HG03354 (cell line): ENCODE results near the gene UBALD1.

Source experiments
- ATAC-seq: cut with Tn5 transposase; IDR thresholded peaks from one replicate; pipeline ENCODE4 v1.9.1; 2021; ENCODE audit warnings: mild to moderate bottlenecking; ENCODE audit not compliant: unreplicated experiment, poor library complexity, severe bottlenecking

UBALD1 gene

GRCh38 chr16:4617880-4618279, 3.2 kb upstream of the UBALD1 start:
- no peak for ATAC-seq

DNA sequence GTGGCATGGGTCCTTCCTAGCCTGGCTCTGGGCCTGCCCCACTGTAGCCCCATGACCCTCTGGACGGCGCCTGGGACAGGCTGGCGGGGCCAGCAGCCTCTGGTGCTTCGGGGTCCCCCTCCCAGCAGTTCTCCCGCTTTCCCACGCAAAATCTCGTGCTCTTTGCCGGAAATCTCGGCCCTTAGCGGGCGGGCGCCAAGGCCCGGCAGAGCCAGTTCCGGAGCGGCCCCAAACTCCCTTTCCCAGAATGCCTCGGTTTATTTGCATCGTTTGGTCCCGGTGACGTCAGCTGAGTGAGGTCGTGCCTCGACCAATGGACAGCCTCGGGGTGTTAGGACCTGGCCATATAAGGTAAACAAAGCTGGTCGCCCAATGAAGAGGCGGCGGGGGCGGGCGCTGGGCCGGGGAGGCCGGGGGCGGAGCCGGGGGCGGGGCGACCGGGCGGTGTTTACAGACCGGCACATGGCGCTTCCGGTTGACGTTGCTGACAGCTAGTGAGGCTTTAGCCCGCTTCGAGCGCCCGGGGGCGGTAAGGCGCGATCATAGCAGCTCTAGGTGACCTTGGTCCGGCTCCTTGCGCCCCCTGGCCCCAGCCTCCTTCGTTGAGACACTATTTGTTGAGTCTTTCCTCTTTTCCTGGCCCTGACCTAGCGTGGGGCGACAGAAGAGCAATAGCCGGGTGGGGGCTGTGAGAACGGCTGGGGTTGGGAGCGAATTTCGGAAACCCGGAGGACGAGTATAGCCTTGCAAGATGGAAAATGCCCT, 1.5 kb upstream of the UBALD1 start:
- peak; percentile 81 for ATAC-seq

DNA sequence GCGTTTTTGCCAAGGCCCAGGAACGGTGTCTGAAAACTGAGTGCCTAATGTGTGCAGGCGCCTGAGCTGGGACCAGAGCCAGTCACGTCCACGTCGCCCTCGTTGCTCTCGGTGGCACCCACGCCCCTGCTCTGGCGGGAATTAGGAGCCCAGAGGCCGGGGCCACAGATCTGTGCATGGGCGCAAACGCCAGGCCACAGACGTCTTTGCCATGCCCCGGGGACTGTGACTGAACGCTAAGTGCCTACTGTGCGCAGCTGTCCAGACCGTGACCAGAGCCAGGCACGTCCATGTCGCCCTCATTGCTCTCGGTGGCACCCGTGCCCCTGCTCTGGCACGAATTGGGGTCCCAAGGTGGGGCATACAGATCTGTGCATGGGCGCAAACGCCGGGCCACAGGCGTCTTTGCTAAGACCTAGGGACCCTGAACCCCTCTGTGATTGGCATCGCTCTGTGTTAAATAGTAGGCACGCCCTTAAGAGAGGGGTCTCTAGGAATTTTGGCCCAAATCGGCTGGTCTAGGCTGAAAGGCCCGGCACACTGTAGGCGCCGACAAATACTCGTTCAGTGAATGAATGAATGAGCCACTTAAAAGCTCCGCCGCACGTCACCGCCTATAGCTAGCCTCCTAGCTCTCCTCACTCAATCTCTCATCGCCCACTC, 827 bp upstream of the UBALD1 start:
- ATAC-seq, result no peak

- ATAC-seq, result no peak
These were observed 785 bp downstream of the UBALD1 start for GRCh38 chr16:4613636-4614570.

DNA sequence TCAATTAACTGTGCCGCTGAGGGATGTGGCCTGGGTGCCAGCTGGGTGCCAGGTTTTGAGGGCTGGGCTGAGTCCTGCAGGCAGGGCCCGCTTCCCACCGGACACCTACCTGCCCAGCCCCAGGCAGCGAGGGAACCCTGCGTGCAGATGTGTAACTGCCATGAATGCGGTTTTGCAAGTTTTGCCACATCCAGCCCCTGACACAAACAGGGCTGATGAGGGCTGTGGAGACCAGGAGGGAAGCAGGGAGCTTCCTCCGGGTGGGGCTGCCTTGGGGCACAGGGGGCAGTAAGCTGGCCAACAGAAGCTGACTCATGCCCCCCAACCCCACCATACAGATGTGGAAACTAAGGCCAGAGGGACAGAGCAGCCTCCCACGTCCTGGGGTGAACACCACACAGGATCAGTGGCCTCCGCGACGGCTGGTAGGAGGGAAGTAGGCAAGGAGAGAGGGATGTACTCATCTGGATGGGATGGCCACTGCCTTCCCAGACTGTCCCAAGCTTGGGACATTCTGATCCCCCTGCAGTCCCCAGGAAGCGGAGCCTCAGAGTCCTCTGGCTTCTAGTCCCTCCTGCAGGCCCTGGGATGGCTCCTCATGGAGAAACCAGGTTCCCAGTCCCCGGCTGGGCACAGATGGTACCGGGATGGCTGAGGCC, 1.6 kb downstream of the UBALD1 start:
- no peak for ATAC-seq

- no peak for ATAC-seq
These were observed 2.2 kb downstream of the UBALD1 start for GRCh38 chr16:4612474-4612931.

DNA sequence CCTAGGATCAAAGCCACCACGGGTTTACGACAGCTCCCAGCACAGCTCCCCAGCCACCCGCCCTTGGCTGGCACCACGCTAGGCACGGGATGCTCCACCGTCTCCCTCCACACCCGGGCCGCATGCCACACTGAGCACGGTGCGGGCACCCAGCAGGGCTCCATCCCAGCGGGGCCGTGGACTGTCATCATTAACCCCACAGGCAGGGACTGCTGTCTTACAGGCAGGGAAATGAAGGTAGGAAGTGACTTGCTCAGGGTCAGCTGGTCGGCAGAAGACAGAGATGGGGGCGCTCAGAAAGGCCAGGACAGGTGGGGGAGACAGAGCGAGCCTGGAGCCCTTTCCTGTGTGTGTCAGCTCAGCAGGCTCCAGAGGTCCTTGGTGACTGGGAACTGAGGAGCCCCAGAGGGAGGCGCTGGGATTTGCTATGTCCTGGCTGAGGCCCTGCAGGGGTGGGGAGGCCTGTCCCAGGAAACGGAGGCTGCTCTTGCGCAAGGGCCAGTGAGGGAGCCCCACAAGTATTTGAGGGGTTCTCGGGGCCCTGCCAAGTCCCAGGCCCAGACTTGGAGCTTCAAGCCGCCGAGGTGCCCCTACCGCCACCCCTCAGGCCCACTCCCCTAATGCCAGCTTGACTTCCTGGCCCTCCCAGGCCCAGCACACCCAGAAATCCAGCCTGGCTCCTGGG, 3.2 kb downstream of the UBALD1 start:
- no peak for ATAC-seq

GRCh38 chr16:4610011-4611005, 4.4 kb downstream of the UBALD1 start:
- no peak for ATAC-seq

DNA sequence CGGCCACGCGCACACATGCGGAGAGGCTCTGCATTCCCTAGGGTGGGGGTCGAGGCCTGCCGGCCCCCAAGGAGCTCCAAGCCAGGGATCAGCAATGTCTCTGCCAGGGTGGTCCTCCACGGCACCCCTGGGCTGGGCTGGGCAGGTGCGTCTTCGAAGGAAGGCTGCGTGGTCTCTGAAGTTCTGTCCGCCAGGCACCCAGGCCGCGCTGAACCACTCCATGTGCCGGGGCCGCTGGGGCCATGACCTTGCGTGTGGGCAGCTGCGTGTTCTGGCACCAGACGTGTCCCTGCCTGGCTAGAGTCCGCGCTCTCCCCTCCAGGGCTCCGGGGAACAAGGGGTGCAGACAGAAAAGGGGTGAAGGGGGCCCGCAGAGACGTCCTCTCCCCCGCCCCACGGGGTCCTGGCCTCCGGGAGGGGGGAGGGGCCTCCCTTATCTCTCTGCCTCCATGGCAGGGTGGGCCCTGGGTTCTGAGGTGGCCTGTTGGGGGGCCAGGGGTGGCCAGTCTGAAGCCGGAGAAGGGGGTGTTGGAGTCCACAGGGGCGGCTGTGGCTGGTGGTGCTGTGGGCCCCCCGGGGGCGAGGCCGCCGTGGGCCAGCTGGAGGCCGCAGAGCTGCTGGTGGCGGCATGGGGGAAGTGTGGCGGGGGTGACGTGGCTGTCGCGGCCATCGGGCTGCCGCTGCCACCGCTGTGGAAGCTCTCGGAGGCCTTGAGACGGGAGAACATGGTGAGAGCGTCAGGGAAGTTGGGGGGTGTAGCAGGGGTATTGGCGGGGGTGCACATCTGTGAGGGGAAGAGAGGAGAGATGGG, 5.3 kb downstream of the UBALD1 start:
- ATAC-seq, result no peak

DNA sequence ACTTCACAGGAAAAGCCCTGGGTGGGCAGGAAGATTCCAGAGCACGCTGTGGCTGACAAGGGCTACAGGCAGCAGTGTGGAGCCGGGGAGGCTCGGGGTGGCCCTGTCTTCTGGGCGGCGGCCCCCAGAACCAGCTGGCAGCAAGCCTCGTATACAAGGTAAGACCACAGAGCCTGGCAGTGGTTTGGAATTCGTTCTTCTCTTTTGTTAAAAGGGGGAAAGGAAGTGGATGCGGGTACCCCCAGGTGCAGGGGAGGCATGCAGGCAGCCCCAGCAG, 6.0 kb downstream of the UBALD1 start:
- no peak for ATAC-seq

- ATAC-seq, result no peak
These were observed 6.6 kb downstream of the UBALD1 start for GRCh38 chr16:4607841-4608703.

- ATAC-seq, result no peak
These were observed 8.3 kb downstream of the UBALD1 start for GRCh38 chr16:4606354-4606753.

DNA sequence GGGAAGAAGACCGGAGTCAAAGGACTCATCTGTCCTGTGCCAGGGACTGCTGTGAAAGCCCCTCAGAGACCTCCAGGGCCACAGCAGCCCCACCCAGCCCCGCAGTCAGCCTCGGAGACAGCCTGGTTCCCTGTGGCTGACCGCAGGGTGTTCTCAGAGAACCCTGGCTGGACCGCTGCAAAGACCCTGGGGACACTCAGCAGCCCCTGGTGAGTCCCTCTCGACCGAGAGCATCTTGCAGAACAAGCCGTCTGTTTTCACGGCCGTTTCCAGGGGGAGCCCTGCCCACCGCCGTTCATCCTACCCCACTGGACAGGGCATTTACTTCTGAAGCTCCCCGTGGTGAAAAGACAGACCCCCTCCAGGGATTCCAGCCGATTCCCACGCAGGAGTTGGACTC, 10.3 kb downstream of the UBALD1 start:
- ATAC-seq, result no peak

GRCh38 chr16:4603624-4604170, 11.0 kb downstream of the UBALD1 start:
- ATAC-seq, result no peak

DNA sequence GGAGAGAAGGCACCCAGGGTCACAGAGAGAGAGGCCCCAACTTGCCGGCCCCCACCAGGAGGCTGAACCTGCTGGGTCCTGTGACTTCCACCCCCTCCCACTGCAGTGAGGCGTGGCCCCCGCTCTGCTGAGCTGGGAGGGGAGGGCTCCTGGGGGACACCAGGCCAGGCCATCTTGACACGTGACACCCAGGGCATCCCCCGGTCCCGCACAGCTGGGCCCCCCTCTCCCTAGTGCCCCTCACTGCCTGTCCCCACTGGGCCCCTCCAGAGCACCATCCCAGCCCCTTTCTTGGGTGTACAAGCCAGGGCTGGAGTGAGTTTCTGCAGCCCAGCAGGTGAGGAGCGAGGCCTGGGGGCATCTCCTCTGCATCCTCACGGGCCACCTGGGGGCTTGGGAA, 12.4 kb downstream of the UBALD1 start:
- no peak for ATAC-seq

DNA sequence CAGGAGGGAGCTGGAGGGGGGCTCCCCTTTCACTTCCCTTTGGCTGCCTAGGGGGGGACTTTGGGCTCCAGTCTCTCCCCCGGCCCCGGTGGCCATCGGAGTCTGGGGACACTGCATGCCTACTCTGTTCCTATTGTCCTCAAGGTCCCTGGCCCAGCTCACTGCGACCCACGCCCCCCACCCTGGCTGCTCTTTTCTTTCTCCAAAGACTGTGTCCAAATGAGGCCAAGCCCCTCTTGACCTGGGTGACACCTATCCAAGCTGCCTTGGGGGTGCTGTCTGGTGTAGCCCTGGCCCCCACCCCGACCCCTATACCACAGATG, 12.9 kb downstream of the UBALD1 start:
- no peak for ATAC-seq
